ENCODE measurements around the gene HSPA12B.
A peak's percentile ranks its signal among the peaks of the same experiment; 100 is the strongest.
"Not testable (repeated sequence)": the region's sequence is repeated elsewhere in the genome, so short reads cannot be mapped to it uniquely, and the experiment has no call there.

Gene HSPA12B

DNA sequence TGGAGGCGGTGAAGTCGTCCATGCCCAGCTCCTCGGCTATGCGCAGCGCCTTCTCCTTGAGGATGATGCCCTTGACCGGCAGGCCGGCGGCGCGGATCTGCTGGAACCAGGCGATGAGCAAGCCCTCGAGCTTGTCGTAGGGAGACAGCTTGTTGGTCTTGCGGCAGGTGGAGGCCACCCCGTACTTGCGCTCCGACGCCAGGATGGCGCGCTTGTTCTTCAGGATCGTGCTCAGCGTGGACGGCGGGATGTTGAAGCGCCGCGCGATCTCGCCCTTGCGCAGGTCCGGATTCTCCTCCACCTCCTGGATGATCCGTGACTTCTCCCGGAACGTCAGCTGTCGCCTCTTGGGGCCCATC, 53.6 kb downstream of the HSPA12B start:
- H3K4me1 ChIP-seq (ENCODE audit: insufficient read depth, poor library complexity, severe bottlenecking): peaks cover 14% of the 10 kb centered on the region
- TF ChIP-seq, protein P1, sequence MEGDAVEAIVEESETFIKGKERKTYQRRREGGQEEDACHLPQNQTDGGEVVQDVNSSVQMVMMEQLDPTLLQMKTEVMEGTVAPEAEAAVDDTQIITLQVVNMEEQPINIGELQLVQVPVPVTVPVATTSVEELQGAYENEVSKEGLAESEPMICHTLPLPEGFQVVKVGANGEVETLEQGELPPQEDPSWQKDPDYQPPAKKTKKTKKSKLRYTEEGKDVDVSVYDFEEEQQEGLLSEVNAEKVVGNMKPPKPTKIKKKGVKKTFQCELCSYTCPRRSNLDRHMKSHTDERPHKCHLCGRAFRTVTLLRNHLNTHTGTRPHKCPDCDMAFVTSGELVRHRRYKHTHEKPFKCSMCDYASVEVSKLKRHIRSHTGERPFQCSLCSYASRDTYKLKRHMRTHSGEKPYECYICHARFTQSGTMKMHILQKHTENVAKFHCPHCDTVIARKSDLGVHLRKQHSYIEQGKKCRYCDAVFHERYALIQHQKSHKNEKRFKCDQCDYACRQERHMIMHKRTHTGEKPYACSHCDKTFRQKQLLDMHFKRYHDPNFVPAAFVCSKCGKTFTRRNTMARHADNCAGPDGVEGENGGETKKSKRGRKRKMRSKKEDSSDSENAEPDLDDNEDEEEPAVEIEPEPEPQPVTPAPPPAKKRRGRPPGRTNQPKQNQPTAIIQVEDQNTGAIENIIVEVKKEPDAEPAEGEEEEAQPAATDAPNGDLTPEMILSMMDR (IDR thresholded peaks at IDR 0.05; ENCODE audit: poor library complexity, severe bottlenecking): no peak
- no peaks in the 10 kb centered on the region for H3K9me3 ChIP-seq (ENCODE audit: severe bottlenecking)
- H3K36me3 ChIP-seq (ENCODE audit: low read depth): peaks cover 10% of the 10 kb centered on the region; the same call in 1 of the 2 replicates
- peak overlapping the region; percentile 53 for H3K4me3 ChIP-seq (ENCODE audit: severe bottlenecking)
- DNase-seq (ENCODE audit: low spot score) (no peak), ATAC-seq (ENCODE audit: low read depth) (peak; percentile 31)
- H3K27me3 ChIP-seq (ENCODE audit: insufficient read depth, poor library complexity, severe bottlenecking): no peaks in the 10 kb centered on the region
- H3K27ac ChIP-seq (ENCODE audit: poor library complexity, severe bottlenecking): peak overlapping the region; percentile 69

DNA sequence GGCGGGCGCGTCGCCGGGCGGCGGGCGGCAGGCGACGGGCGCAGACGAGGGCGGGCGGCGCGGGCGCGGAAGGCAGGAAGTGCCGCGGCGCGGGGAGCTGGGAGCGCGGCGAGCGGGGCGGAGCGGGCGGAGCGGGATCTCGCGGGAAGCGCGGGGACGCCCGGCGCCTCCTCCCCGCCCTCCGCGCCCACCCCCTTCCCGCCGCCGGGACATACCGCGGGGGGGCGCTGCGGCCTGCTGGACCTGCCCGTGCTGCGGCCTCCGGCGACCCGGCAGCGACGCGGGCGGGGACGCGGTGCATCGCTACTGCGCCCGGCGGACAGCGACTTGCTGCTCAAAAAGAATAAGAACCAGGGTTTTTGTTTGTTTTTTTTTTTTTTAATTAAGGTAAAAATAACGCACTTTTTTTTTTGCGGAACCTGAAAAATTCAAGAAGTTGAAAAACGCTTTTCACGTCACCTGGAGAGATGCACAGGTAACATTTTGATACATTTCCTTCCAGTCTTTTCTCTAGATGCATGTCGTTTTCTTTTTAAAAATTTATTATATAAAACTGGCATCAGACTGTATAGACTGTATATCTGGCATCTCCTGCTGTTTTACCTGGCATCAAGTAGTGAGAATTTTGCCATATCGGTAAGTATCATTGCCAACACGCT, 54.3 kb downstream of the HSPA12B start, which contains the start of gene CENPB:
Gene CENPB, minus strand, starts transcription at position 76 of the 659 bp plus-strand sequence. CDS start 257 bp downstream, outside the sequence.
- DNase-seq (ENCODE audit: low spot score): peak; percentile 78
- TF ChIP-seq, protein P1 (IDR thresholded peaks at IDR 0.05; ENCODE audit: poor library complexity, severe bottlenecking): peak; percentile 99
- Histone ChIP-seq H3K9me3 (ENCODE audit: severe bottlenecking) (no peaks in the 10 kb centered on the region), H3K4me1 (ENCODE audit: insufficient read depth, poor library complexity, severe bottlenecking) (peaks cover 14% of the 10 kb centered on the region), H3K27ac (ENCODE audit: poor library complexity, severe bottlenecking) (peak within 1 kb of the TSS; percentile 69), H3K36me3 (ENCODE audit: low read depth) (peaks cover 10% of the 10 kb centered on the region; the same call in 1 of the 2 replicates), H3K27me3 (ENCODE audit: insufficient read depth, poor library complexity, severe bottlenecking) (no peaks in the 10 kb centered on the region), H3K4me3 (ENCODE audit: severe bottlenecking) (peak within 1 kb of the TSS; percentile 53)
- peak; percentile 77 for ATAC-seq (ENCODE audit: low read depth)

DNA sequence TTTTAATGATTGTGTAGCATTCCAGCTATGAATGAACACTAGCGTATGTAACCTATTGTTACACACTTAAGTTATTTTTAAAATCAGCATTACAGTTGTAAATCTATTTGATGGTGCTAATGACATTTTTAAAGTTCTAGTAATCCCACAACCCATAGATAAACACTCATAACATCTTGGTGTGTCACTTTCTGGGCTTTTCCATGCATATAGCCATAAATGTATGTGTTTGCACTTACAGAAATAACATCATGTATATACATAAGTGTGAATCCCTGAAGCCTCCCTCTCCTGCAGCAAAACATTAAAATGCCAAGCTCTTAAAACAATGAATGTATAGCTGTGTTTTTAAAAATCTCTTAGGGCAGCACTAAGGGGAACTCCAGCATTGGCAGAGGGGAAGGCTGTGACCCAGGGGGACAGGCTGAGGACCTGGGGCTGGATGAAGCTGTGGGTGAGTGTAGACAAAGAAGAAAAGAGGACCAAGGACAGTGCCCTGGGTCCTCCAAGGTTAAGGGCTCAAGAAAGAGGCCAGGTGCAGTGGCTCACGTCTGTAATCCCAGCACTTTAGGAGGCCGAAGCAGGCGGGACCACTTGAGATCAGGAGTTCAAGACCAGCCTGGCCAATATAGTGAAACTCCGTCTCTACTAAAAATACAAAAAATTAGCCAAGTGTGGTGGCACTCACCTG, 55.0 kb downstream of the HSPA12B start:
- Histone ChIP-seq H3K4me1 (ENCODE audit: insufficient read depth, poor library complexity, severe bottlenecking) (peaks cover 14% of the 10 kb centered on the region), H3K27ac (ENCODE audit: poor library complexity, severe bottlenecking) (peak overlapping the region; percentile 69), H3K36me3 (ENCODE audit: low read depth) (peaks cover 10% of the 10 kb centered on the region; the same call in 1 of the 2 replicates), H3K27me3 (ENCODE audit: insufficient read depth, poor library complexity, severe bottlenecking) (no peaks in the 10 kb centered on the region), H3K4me3 (ENCODE audit: severe bottlenecking) (peak overlapping the region; percentile 53), H3K9me3 (ENCODE audit: severe bottlenecking) (no peaks in the 10 kb centered on the region)
- no peak for DNase-seq (ENCODE audit: low spot score)
- ATAC-seq (ENCODE audit: low read depth): no peak
- TF ChIP-seq, protein P1 (IDR thresholded peaks at IDR 0.05; ENCODE audit: poor library complexity, severe bottlenecking): no peak

DNA sequence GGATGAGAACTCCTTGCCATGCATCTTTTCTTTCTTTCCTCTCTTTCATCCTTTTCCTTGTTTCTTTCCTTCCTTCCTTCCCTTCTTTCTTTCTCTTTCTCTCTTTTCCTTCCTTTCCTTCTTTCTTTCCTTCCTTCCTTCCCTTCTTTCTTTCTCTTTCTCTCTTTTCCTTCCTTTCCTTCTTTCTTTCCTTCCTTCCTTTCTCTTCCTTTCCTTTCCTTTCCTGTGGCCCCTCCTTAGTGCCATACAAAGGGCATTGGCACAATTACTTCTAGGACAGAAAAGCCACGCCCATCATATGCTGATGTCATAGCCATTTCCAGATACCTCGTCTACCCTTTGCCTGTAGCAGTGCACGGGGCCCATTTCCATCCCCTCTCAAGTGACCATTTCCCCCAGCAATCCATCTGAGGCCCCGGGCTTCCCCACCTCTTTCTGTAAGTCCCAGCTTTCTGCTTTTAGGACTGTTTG, 56.2 kb downstream of the HSPA12B start:
- H3K4me3 ChIP-seq (ENCODE audit: severe bottlenecking): no peak overlapping the region
- H3K36me3 ChIP-seq (ENCODE audit: low read depth): peaks cover 10% of the 10 kb centered on the region; the same call in 1 of the 2 replicates
- no peaks in the 10 kb centered on the region for H3K9me3 ChIP-seq (ENCODE audit: severe bottlenecking)
- no peak overlapping the region for H3K27ac ChIP-seq (ENCODE audit: poor library complexity, severe bottlenecking)
- H3K4me1 ChIP-seq (ENCODE audit: insufficient read depth, poor library complexity, severe bottlenecking): peaks cover 14% of the 10 kb centered on the region
- no peak for DNase-seq (ENCODE audit: low spot score)
- H3K27me3 ChIP-seq (ENCODE audit: insufficient read depth, poor library complexity, severe bottlenecking): no peaks in the 10 kb centered on the region
- ATAC-seq (ENCODE audit: low read depth): no peak
- TF ChIP-seq, protein P1 (IDR thresholded peaks at IDR 0.05; ENCODE audit: poor library complexity, severe bottlenecking): no peak

DNA sequence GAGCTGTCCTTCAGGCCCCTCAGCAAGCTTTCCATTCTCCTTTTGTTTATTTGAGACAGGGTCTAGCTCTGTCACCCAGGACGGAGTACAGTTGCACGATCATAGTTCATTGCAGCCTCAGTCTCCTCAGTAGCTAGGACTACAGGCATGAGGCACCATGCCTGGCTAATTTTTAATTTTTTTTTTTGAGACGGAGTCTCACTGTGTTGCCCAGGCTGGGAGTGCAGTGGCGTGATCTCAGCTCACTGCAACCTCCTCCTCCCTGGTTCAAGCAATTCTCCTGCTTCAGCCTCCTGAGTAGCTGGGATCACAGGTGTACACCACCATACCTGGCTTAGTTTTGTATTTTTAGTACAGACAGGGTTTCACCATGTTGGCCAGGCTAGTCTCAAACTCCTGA, 56.7 kb downstream of the HSPA12B start:
- not testable (repeated sequence) for DNase-seq (ENCODE audit: low spot score); H3K36me3 ChIP-seq (ENCODE audit: low read depth); H3K27ac ChIP-seq (ENCODE audit: poor library complexity, severe bottlenecking); H3K27me3 ChIP-seq (ENCODE audit: insufficient read depth, poor library complexity, severe bottlenecking); H3K4me3 ChIP-seq (ENCODE audit: severe bottlenecking); H3K9me3 ChIP-seq (ENCODE audit: severe bottlenecking); ATAC-seq (ENCODE audit: low read depth)
- H3K4me1 ChIP-seq (ENCODE audit: insufficient read depth, poor library complexity, severe bottlenecking): peaks cover 14% of the 10 kb centered on the region

DNA sequence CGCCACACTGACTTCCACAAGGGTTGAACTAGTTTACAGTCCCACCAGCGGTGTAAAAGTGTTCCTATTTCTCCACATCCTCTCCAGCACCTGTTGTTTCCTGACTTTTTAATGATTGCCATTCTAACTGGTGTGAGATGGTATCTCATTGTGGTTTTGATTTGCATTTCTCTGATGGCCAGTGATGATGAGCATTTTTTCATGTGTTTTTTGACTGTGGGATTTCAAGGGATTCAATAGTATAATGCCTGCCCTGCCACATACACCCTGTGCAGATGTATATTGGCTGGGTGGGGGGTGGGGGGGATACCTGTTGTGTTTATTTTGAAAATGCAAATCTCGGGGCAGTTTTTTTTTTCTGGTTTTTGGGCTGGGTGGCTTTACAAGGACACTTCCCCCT, 61.7 kb downstream of the HSPA12B start:
- DNase-seq (ENCODE audit: low spot score); H3K9me3 ChIP-seq (ENCODE audit: severe bottlenecking); H3K27me3 ChIP-seq (ENCODE audit: insufficient read depth, poor library complexity, severe bottlenecking); ATAC-seq (ENCODE audit: low read depth); H3K27ac ChIP-seq (ENCODE audit: poor library complexity, severe bottlenecking); H3K4me3 ChIP-seq (ENCODE audit: severe bottlenecking): not testable (repeated sequence)
- peaks cover 24% of the 10 kb centered on the region for H3K36me3 ChIP-seq (ENCODE audit: low read depth)
- H3K4me1 ChIP-seq (ENCODE audit: insufficient read depth, poor library complexity, severe bottlenecking): peaks cover 11% of the 10 kb centered on the region

Data from RWPE2 (cell line).